DMS 273 (cell line): ENCODE data around the gene MGAT5.

ENCODE experiments used
- DNase-seq: peaks from one replicate; lab custom pipeline; 2025; ENCODE audit not compliant: unreplicated experiment; lab: John Stamatoyannopoulos, UW

Gene MGAT5

DNA sequence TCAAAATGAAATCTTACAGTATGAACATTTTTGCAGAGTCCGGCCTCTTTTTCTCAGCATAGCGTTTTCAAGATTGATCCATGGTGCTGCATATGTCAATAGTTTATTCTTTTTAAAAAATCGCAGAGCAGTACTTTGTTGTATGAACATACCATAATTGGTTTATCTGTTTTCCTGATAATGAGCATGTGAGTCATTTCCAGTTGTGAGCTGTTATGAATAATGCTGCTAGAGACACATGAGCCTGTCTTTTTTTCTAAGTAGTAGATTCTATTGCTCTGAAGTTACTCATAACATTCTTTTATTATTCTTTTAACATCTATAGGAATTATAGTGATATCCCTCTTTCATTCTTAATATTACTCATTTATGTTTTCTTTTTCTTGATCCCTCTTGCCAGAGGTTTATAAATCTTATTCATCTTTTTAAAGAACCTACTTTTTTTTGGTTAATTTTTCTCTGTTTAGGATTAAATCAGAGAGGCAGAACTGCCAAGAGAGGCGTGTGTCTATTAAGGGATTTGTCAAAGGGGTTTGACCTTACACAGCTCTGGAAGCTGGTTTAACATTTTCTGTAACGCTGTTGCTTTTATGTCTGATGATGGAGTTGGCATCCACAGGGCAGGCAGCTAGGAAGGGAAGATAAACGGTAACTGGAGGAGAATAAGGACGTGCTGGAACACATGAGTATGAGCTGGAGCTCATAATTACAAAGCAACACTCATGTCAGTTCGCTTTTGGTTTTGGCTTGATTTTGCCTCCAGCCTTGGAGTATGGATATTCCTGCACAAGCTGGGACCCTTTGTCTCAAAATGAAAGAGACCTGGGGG lies 47.4 kb downstream of the MGAT5 start:
- DNase-seq: peak; percentile 18

DNA sequence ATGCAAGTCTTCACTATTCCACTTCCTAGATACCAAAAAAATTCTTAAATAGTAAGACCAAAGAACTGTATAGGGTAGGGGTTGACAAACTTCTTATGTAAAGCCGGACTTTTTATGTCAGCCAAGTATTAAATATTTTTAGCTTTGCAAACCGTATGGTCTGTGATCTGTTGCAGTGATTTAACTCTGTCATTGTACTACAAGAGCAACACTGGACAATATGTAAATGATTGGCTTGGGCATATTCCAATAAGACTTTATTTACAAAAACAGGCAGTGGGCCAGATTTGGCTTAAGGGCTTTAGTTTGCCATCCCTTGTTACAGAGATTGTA lies 48.0 kb downstream of the MGAT5 start:
- DNase-seq: peak; percentile 18

DNA sequence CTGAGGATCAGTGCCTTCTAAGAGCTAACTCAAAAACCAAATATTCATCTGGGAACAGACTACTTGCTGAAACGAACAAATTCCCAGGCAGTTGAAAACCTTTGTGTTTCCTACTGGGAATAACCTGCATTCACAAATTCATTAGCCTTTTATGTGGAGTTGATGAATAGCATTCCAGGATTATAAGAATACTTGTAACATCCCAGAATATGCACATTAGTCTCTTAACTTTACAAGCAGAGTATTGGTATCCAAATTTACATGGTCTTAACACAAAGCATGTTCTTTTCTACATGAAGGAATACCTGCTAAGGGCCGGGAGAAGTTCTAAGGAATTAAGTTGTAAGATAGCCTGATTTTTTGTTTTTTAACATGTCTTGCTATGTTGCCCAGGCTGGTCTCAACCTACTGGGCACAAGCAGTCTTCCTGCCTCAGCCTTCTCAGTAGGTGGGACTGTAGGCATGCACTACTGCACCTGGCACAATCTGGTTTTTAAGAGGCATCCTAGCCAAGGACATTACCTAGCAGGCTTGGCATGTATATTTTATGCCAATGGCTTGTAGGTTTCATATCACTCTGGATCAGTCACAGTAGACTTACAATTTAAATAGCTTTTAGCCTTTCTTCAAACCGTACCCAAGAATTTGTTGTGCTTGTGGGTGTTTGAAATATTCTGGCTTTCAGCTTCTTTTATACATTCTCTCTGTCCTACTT lies 50.7 kb downstream of the MGAT5 start:
- DNase-seq: no peak

DNA sequence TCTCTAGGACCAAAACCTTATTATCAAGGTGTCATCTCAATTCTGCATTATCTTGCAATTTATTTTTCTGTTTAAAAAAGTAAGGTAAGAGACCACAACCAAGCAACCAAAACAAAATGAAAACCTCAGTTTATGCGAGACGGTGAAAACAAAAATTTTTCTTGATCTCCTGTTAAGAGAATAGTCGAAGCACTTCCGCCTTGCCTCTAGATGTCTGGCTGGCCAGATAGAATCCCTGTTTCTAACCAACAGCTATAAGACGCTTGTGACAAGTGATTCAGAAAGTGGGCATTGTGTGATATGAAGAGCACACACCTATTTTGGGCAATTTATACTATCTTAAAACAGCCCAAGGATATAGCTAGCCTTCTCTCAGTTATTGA lies 51.2 kb downstream of the MGAT5 start:
- DNase-seq: no peak

DNA sequence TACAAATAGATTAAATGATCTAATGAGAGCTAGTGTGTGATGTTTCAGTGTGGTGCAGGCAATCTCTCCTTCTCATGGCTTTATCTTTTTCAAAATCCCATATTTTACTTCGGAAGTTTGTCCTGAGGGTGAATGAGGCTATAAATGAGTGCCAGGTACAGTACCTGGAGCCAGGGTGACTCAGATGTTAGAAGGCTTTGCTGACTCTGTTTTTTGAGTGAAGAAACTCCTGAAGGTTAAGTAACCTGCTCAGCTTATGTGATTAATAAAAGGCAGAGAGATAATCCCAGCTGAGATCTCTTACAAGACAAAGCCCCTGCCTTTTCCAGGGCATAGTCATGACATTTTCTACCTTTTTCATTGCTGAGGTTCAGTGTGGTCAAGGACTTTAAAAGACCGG lies 52.6 kb downstream of the MGAT5 start:
- no peak for DNase-seq

DNA sequence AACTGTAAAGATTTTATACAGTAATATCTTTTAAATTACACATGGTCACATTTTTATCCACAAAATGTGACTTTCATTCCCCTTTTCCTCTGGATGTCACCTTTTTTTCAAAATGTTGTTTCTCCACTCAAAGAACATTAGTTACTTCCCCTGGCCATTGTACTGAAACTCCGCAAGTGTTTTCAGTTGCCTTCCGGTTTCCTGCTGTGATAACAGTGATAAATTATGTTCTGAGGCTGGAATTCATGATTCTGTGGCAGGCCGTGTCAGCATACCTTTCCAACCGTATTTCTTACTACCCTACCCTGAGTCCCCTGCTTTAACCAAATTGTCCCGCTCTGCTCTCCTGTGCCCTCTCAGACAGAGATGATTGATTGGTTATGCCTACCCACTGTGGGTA lies 53.5 kb downstream of the MGAT5 start:
- no peak for DNase-seq

DNA sequence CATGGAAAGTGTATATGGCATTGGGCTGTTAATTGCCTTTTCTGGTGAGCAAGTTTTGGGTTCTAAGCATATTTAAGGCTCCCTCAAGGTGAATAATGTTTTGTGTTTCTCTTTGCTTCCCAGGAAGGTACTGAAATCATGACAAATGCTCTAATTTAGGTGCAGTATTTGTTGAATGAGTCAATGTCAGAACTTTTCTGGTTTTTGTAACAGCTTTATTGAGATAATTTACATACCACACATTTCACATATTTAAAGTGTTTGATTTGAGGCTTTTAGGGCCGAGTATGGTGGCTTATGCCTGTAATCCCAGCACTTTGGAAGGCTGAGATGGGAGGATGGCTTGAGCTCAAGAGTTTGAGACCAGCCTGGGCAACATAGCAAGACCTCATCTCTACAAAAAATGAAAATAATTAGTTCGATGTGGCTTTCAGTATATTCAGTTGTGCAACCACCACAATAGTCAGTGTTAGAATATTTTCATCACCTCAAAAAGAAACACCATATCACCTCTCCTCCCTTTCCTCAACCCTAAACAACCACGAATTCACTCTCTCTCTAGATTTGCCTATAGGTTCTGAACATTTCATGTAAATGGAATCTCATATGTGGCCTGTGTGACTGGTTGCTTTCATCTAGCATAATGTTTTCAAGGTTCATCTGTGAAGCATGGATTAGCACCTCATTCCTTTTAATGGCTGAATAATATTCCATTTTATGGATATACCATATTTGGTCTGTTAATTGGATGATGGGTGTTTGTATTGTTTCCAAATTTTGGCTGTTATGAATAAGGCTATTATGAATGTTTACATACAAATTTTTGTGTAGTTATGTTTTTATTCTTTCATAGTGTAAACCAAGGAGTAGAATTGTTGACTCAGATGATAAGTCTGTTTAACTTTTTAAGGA lies 54.9 kb downstream of the MGAT5 start:
- no peak for DNase-seq

DNA sequence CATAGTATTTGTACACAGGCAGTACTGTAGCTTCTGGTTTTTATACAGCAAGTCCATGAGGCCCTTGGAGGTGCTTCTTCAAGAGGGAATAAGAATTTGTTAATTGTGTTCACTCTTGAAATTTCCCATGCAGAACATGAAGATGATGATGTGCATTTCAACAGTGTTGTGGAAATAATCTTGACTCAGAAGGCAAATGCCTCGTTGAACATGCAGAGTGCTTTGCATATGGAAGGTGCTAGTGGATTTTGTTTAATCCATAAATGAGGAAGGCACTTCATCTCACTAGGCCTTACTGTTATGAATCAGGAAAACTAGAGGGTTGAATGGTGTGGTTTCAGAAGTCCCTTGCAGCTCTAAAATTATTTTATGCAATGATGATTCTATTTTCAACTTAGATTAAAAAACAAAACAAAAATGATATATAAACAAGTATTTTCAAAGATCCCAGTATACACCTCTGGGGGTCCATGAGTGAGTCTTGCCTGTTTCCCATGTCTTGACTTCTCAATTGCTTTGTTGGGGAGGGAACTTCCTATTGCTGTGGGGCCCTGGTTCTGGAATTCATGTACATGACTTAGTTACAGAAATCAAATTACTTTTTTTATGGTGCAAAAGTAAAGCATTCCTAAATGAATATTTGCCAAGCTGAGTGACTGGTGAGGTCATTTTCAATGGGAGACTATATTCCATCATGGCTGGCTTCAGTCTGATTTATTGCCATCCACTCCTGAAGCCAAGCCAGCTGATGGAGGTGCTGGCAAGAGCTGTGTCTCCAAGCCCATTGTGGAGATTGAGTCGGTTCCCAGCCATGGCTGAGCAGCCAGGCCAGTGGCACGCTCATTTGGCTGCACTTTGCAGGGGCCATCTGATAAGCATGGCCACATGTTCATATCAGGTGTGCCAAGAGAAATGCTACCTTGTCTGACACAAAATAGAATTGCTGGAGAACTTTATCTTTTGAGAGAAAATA lies 56.5 kb downstream of the MGAT5 start:
- DNase-seq: peak; percentile 15

DNA sequence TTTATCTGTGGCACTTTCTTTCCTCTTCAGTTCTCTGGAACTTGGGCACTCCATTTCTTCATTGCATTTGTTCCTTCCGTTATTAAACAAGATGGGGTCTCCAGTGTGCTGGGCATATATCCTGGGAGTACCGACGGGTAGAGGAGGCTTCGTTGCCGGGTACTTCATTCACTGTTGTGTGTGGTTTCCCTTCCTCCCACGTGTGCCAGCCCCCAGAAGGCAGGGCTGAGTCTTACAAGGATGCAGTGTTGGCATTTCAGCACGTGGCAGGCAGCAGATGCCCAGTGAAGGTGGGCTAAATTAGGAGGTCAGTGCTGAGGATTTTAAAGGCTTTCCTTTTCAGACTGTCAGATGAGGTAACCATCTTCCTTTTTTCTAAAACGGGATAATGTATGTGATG lies 58.6 kb downstream of the MGAT5 start:
- DNase-seq: no peak

DNA sequence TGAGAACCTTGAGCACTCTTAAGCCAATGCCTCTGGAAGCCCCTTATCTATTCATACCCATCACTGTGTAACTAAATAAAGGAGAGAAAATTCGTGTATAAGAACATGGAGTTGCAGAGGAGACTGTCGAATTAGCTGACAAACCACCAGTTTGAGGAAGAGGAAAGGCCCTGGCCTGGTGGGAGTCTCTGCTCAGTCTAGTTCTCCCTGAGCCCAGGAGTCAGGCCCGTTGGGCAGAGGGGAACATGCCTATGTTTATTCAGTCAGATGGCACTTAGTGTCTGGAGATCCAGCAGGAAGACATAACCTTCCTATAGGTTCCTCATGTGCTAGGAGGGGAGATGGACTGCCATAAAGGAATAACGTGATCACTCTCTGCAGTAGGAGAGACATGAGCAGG lies 60.3 kb downstream of the MGAT5 start:
- DNase-seq: no peak

DNA sequence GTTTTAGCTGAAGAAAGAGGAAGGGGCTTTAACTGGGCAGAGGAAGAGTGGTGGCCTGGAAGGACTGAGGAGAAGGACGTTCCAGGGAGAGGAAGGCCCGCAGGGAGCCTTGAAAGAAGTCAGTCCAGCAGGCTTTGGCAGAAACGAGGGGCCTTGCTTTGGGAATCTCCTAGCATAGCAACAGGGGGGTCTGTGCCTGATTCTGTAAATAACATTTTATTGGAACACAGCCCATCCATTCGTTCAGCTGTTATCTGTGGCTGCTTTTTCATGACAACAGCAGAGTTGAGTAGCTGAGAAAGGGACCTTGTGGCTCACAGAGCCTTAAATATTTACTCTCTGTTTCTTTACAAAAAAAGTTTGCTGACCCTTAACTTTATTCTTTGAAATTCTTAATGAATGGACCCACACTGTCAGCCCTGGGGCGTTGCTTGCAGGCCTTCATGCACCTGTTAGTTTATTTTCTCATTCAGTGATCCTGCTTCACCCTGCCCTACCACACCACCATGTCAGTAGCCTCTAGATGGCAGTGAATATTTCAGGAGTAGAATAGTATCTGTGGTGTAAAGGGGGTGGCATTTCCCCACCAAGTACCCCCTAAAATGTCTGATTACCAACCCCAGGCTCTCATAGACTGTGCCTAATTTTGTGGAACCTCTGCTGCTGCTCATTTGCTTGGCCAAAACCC lies 61.0 kb downstream of the MGAT5 start:
- no peak for DNase-seq

DNA sequence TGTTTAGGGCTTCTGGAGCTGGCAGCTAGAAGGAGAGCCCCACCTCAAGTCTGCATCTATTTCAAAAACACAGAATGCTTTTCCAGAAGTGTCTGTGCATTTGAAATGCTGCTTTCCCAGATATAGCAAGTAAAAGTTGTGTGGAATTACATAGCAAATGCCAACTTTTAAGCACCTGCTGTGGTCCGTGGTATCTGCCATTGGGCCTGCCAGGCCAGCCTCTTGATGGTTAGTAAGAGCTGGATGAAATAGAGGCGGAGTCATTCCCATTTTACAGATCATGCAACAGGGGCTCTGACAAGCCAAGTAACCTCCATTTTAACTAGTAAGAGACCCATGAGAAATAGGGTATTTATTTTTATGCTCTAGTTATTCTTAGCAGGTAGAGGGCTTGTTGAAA lies 61.6 kb downstream of the MGAT5 start:
- no peak for DNase-seq

DNA sequence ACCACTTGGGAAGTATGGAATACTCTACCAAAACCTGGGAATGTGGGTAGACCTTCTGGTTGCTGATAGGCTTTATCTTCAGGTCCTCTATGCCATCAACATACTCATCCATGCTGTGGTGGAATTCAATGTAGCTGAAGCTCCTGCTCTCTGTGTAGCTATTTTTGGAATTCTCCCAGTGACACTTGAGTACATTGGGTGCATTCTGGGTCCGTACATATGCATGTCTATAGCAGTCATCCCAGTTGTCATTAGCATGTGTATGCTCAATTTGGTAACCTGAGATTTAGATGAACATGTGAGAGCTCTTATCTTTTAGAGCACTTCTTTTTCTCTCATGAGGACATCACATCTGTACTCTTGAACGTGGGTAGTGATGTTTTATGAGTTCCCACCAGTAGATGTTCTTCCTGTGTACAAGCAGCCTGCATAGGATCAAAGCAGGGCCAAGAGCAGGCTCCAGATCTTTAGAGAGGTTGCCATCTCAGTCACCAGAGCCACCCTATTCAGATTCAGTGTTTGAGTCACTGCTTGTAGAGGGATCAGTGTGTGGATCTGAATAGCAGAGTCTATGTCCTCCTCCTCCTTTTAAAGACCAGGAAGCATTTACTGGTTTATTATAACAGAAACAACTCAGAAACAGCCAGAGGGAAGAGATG lies 65.9 kb downstream of the MGAT5 start:
- no peak for DNase-seq

DNA sequence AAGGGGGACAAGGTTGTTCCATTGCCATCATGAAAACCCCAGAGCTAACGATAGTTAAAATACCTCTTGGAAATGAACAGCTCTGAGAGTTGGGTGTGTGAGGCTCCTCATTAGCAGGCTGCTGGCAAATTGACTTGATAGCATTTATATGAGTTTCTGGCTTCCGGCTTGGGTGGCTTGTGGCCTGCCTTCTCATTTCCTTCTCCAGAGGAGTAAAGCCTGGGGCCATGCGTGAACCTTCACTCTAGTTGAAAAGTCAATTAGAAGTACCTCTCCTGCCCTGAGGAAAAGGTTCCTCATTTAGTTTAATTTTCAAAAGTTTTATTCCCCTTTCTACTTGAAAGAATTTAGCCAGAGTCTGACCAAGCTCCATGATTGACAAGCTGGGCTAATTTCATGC lies 67.1 kb downstream of the MGAT5 start:
- DNase-seq: no peak

DNA sequence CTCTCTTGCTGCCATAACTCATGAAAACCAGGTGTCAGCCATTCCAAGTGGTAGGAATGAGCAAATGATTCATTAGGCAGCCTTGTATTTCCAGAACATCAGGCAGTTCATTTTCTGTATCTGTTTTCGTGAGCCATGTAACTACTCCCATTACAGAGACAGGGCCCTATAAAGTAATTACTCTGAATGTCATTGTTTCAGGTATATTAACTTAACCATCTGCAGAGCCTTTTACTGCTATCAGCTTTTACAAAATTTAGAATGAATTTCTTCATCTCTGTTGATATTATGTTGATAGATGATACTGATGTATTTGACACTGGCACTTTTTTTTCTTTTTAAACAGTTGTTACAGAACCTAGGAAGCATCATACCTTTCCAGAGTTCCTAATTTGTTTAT lies 69.9 kb downstream of the MGAT5 start:
- no peak for DNase-seq

DNA sequence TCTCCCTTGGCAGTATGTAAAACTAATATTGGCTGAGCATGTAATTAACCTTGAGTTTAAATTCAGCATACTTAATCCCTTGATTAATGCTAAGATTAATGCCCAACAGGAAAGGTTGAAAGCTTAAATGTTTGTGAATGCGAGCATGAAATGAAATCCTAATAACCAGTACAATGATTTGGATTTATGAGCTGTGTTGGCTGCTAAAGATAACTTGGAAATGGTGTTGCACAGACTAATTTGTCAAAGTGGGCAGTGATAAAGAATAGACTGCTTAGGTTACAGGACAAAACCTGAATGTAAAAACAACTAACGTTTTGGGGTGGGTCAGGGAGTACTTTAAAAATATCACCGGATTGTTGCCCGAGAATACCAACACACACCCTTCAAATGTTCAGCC lies 70.6 kb downstream of the MGAT5 start:
- DNase-seq: no peak

DNA sequence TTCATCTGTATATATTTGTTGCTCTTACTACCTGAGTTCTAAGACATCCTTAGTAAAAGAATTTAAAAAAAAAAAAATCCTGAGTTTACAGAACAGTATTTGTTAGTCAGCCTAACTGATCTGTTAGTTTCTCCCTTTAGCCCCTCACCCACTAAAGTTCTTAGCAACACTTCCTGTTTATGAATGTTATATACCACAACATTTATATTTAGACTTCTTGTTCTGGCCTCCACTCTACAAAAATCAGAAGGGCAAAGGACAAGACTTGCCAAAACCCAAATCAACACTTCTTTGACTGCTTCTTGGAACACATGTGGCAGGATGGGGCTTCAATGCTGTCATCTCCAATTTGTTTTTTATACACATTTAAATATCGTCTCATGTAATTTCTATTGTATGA lies 71.1 kb downstream of the MGAT5 start:
- no peak for DNase-seq

DNA sequence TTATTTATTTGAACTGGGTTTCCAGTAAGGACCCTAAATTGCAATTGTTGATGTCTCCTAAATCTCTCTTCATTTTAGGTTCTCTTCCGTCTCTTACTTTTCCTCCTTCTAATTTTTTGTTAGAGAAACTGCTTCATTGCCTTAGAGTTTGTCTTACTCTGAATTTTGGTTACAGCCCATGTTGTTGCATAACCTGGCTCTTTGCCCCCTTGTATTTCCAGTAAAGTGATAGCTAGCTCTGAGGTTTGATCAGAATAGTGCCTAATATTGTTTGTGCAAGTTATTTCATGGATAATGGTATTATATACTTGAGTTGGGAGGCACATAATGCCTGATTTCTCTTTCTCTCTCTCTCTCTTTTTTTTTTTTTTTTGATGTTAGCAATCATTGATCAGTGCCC lies 71.8 kb downstream of the MGAT5 start:
- DNase-seq: no peak

DNA sequence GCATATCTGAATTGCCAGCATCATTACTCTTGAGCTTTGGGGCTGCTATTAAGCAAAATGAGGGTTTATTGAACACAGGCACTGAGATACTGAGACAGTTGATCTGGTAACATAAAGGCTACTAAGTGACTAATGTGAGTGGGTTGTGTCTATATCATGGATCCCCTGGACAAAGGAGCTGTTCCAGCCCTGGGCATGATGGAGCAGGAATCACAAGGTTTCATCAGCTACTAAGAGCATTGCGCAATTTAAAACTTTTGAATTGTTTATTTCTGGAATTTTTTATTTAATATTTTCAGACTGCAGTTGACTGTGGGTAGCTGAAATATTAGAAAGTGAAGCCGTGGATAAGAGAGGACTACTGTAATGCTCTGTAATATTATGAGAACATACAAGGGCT lies 73.5 kb downstream of the MGAT5 start:
- DNase-seq: no peak

DNA sequence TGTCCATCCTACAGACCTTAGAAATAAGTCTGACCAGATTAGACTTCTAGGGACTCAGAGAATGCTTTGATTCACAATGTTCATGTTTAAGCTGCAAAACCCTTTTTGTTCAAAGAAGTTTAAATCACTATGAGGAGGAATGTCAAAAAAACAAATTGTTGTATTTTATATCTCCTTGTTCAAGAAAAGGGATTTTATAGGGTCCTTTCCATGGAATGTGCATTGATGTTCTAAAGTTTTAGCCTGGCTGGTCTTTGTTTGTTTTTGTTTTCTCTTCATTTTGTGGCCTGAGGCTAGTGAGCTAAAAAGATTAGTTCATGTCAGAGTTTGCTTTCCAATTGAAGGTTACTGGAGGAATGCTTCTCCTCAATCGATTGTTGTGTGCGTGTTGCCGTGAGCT lies 77.2 kb downstream of the MGAT5 start:
- no peak for DNase-seq
